Measurements from ENCODE around the gene SNX32.

GRCh38 chr11:65888163-65888814 lies 54.5 kb downstream of the SNX32 start, which contains the start of gene FIBP:
- TF ChIP-seq CTCF (conservative IDR thresholded peaks at IDR 0.05) (peak; percentile 99), ZFX (IDR thresholded peaks at IDR 0.05) (no peak)

Measured in C4-2B (cell line).